Naive B cell (primary cell): ENCODE results near the gene ATP10A. TPM values are rescaled to one million over a fixed set of nuclear protein-coding genes. Genes with fewer than 3 reads are reported as not detected.

Experiments
- ATAC-seq, 2 donors: fragments of 150-1000 bp; cut with Tn5 transposase; 2 replicates each; pipeline ENCODE4 v1.10.0; 2021; ENCODE audit warnings: low read depth in 2 of 2, mild to moderate bottlenecking in 2 of 2, moderate library complexity in 2 of 2
- DNase-seq: peaks from one replicate; pipeline ENCODE4 v3.0.0; 2022
- H3K27ac Mint-ChIP-seq, 6 donors: one replicate each; pipeline ENCODE4 v1.8.0; 2020 to 2022; ENCODE audit warnings: mild to moderate bottlenecking in 6 of 6, mixed read lengths in 6 of 6, moderate library complexity in 5 of 6, inconsistent platforms in 2 of 6
- H3K27me3 Mint-ChIP-seq, 3 donors: one replicate each; pipeline ENCODE4 v1.8.0; 2021 to 2022; ENCODE audit warnings: mixed read lengths in 3 of 3, mild to moderate bottlenecking in 1 of 3
- H3K36me3 Mint-ChIP-seq, 2 donors: one replicate each; pipeline ENCODE4 v1.8.0; 2020 to 2022; ENCODE audit warnings: mixed read lengths in 2 of 2, inconsistent platforms in 1 of 2, mild to moderate bottlenecking in 1 of 2
- H3K4me1 Mint-ChIP-seq, 3 donors: one replicate each; pipeline ENCODE4 v1.8.0; 2020 to 2022; ENCODE audit warnings: mixed read lengths in 3 of 3, inconsistent platforms in 1 of 3, mild to moderate bottlenecking in 1 of 3, moderate library complexity in 1 of 3
- H3K4me3 Mint-ChIP-seq, 8 donors: one replicate each; pipeline ENCODE4 v1.8.0; 2020 to 2022; ENCODE audit warnings: mild to moderate bottlenecking in 8 of 8, mixed read lengths in 8 of 8, moderate library complexity in 8 of 8, inconsistent platforms in 2 of 8
- H3K9me3 Mint-ChIP-seq, 7 donors: one replicate each; pipeline ENCODE4 v1.8.0; 2020 to 2022; ENCODE audit warnings: mixed read lengths in 7 of 7, mild to moderate bottlenecking in 5 of 7, inconsistent platforms in 2 of 7, moderate library complexity in 1 of 7
- polyA plus RNA-seq, 6 donors: library from polyadenylated mRNA; unstranded; fragments of 300-500 nt; fragmentation: Illumina TruSeq; gene quantifications; one replicate each; pipeline ENCODE4 v1.2.3, GENCODE V29; 2021; ENCODE audit warnings: low read depth in 6 of 6

The ATP10A gene
- polyA plus RNA-seq, 6 donors from 2014 or later: 0.14 to 0.15 TPM; not detected in 4

- Mint-ChIP-seq H3K4me3 (no peak overlapping the region), H3K4me1 (peaks cover 12 to 16% (median 16%) of the 10 kb centered on the region in 3 donors), H3K27ac (no peak overlapping the region), H3K9me3 (peaks cover 0 to 1% (median 0%) of the 10 kb centered on the region in 7 donors), H3K36me3 (peaks cover 0 to 3% of the 10 kb centered on the region in 2 donors), H3K27me3 (peaks cover 35 to 54% (median 37%) of the 10 kb centered on the region in 3 donors)
- ATAC-seq: no peak
- no peak for DNase-seq
These were observed 50.3 kb downstream of the ATP10A start for GRCh38 chr15:25812845-25813244.

- ATAC-seq (no peak), DNase-seq (no peak)
- Mint-ChIP-seq H3K27ac (no peak overlapping the region), H3K9me3 (peaks cover 0 to 1% (median 0%) of the 10 kb centered on the region in 7 donors), H3K27me3 (peaks cover 35 to 54% (median 38%) of the 10 kb centered on the region in 3 donors), H3K4me3 (peak overlapping the region in 2 of 8 donors; percentile 41 to 59), H3K36me3 (peaks cover 0 to 3% of the 10 kb centered on the region in 2 donors), H3K4me1 (peaks cover 12 to 16% (median 16%) of the 10 kb centered on the region in 3 donors)
These were observed 51.1 kb downstream of the ATP10A start for GRCh38 chr15:25812073-25812472.

GRCh38 chr15:25811481-25811906 is 51.6 kb downstream of the ATP10A start:
- peak overlapping the region in 5 of 8 donors; percentile 10 to 59 (median 41) for H3K4me3 Mint-ChIP-seq
- peaks cover 0 to 1% (median 0%) of the 10 kb centered on the region in 7 donors for H3K9me3 Mint-ChIP-seq
- H3K27me3 Mint-ChIP-seq: peaks cover 35 to 54% (median 38%) of the 10 kb centered on the region in 3 donors
- peaks cover 12 to 16% (median 16%) of the 10 kb centered on the region in 3 donors for H3K4me1 Mint-ChIP-seq
- ATAC-seq (peak; percentile 41 to 57), DNase-seq (no peak)
- peaks cover 0 to 3% of the 10 kb centered on the region in 2 donors for H3K36me3 Mint-ChIP-seq
- H3K27ac Mint-ChIP-seq: no peak overlapping the region

GRCh38 chr15:25810631-25811091 is 52.5 kb downstream of the ATP10A start:
- peaks cover 0 to 3% of the 10 kb centered on the region in 2 donors for H3K36me3 Mint-ChIP-seq
- peaks cover 0 to 1% (median 0%) of the 10 kb centered on the region in 7 donors for H3K9me3 Mint-ChIP-seq
- DNase-seq (no peak), ATAC-seq (no peak)
- H3K4me3 Mint-ChIP-seq: peak overlapping the region in 2 of 8 donors; percentile 41 to 63
- peak overlapping the region in 1 of 6 donors; percentile 41 for H3K27ac Mint-ChIP-seq
- peaks cover 35 to 53% (median 38%) of the 10 kb centered on the region in 3 donors for H3K27me3 Mint-ChIP-seq
- peaks cover 16 to 20% (median 16%) of the 10 kb centered on the region in 3 donors for H3K4me1 Mint-ChIP-seq

- peaks cover 0 to 3% of the 10 kb centered on the region in 2 donors for H3K36me3 Mint-ChIP-seq
- DNase-seq (no peak), ATAC-seq (no peak)
- peaks cover 16 to 20% (median 16%) of the 10 kb centered on the region in 3 donors for H3K4me1 Mint-ChIP-seq
- no peak overlapping the region for H3K4me3 Mint-ChIP-seq
- H3K9me3 Mint-ChIP-seq: peaks cover 0 to 1% (median 0%) of the 10 kb centered on the region in 7 donors
- no peak overlapping the region for H3K27ac Mint-ChIP-seq
- H3K27me3 Mint-ChIP-seq: peaks cover 30 to 48% (median 35%) of the 10 kb centered on the region in 3 donors
These were observed 53.0 kb downstream of the ATP10A start for GRCh38 chr15:25810154-25810553.

GRCh38 chr15:25807063-25807462 is 56.1 kb downstream of the ATP10A start:
- no peak for DNase-seq
- Mint-ChIP-seq H3K9me3 (peaks cover 0 to 1% (median 0%) of the 10 kb centered on the region in 7 donors), H3K27me3 (peaks cover 14 to 22% (median 15%) of the 10 kb centered on the region in 3 donors), H3K4me3 (no peak overlapping the region), H3K4me1 (peaks cover 16 to 26% (median 20%) of the 10 kb centered on the region in 3 donors), H3K36me3 (peaks cover 0 to 3% of the 10 kb centered on the region in 2 donors), H3K27ac (no peak overlapping the region)
- ATAC-seq: no peak

GRCh38 chr15:25805031-25805430 is 58.1 kb downstream of the ATP10A start:
- H3K27me3 Mint-ChIP-seq: peaks cover 8 to 14% (median 12%) of the 10 kb centered on the region in 3 donors
- H3K9me3 Mint-ChIP-seq: no peaks in the 10 kb centered on the region
- ATAC-seq (no peak), DNase-seq (no peak)
- no peaks in the 10 kb centered on the region for H3K36me3 Mint-ChIP-seq
- peaks cover 6 to 21% (median 19%) of the 10 kb centered on the region in 3 donors for H3K4me1 Mint-ChIP-seq
- no peak overlapping the region for H3K4me3 Mint-ChIP-seq
- H3K27ac Mint-ChIP-seq: no peak overlapping the region

- Mint-ChIP-seq H3K9me3 (no peaks in the 10 kb centered on the region), H3K4me1 (peaks cover 11 to 26% (median 20%) of the 10 kb centered on the region in 3 donors), H3K27ac (no peak overlapping the region), H3K27me3 (peaks cover 8 to 18% (median 16%) of the 10 kb centered on the region in 3 donors), H3K36me3 (no peaks in the 10 kb centered on the region), H3K4me3 (no peak overlapping the region)
- DNase-seq (no peak), ATAC-seq (no peak)
These were observed 58.7 kb downstream of the ATP10A start for GRCh38 chr15:25804451-25804850.

GRCh38 chr15:25803541-25803940 is 59.6 kb downstream of the ATP10A start:
- Mint-ChIP-seq H3K4me3 (peak overlapping the region in 4 of 8 donors; percentile 45 to 78 (median 64)), H3K27me3 (peaks cover 9 to 20% (median 20%) of the 10 kb centered on the region in 3 donors), H3K27ac (peak overlapping the region in 2 of 6 donors; percentile 70 to 83), H3K36me3 (no peaks in the 10 kb centered on the region), H3K9me3 (peaks cover 0 to 2% (median 0%) of the 10 kb centered on the region in 7 donors), H3K4me1 (peaks cover 20 to 36% (median 27%) of the 10 kb centered on the region in 3 donors)
- DNase-seq: no peak
- no peak for ATAC-seq

GRCh38 chr15:25803036-25803435 is 60.1 kb downstream of the ATP10A start:
- H3K9me3 Mint-ChIP-seq: peaks cover 0 to 2% (median 0%) of the 10 kb centered on the region in 7 donors
- peaks cover 25 to 40% (median 28%) of the 10 kb centered on the region in 3 donors for H3K4me1 Mint-ChIP-seq
- peak overlapping the region in 6 of 8 donors; percentile 22 to 78 (median 48) for H3K4me3 Mint-ChIP-seq
- DNase-seq (peak; percentile 59), ATAC-seq (peak; percentile 87 to 93)
- H3K36me3 Mint-ChIP-seq: no peaks in the 10 kb centered on the region
- peaks cover 8 to 20% (median 19%) of the 10 kb centered on the region in 3 donors for H3K27me3 Mint-ChIP-seq
- H3K27ac Mint-ChIP-seq: peak overlapping the region in 4 of 6 donors; percentile 46 to 90 (median 80)

GRCh38 chr15:25802285-25802830 is 60.8 kb downstream of the ATP10A start:
- Mint-ChIP-seq H3K4me1 (peaks cover 31 to 46% (median 33%) of the 10 kb centered on the region in 3 donors), H3K27me3 (peaks cover 15 to 24% (median 23%) of the 10 kb centered on the region in 3 donors), H3K4me3 (peak overlapping the region in 2 of 8 donors; percentile 44 to 51), H3K9me3 (peaks cover 0 to 2% (median 0%) of the 10 kb centered on the region in 7 donors), H3K36me3 (no peaks in the 10 kb centered on the region), H3K27ac (peak overlapping the region in 3 of 6 donors; percentile 46 to 90 (median 77))
- DNase-seq (no peak), ATAC-seq (no peak)

- Mint-ChIP-seq H3K27me3 (peaks cover 17 to 30% (median 26%) of the 10 kb centered on the region in 3 donors), H3K36me3 (no peaks in the 10 kb centered on the region), H3K27ac (no peak overlapping the region), H3K9me3 (peaks cover 0 to 2% (median 0%) of the 10 kb centered on the region in 7 donors), H3K4me3 (peak overlapping the region in 1 of 8 donors; percentile 4), H3K4me1 (peaks cover 33 to 46% (median 38%) of the 10 kb centered on the region in 3 donors)
- DNase-seq (no peak), ATAC-seq (no peak)
These were observed 61.4 kb downstream of the ATP10A start for GRCh38 chr15:25801586-25802284.
